Retinal pigment epithelial cell (primary cell): ENCODE results near the gene PDK3.

Experiments used
- DNase-seq: peaks from one replicate; pipeline ENCODE4 v3.0.0-alpha.2; 2010; ENCODE audit warnings: low read depth
- H3K4me3 ChIP-seq: 2 replicates; pipeline ENCODE4 v1.5.1; 2011; ENCODE audit warnings: mild to moderate bottlenecking, low read length, control low read depth, moderate library complexity
- CTCF ChIP-seq: conservative IDR thresholded peaks from 2 replicates; pipeline ENCODE4 v1.5.1; 2011; ENCODE audit warnings: low read depth, low read length, control low read depth, inconsistent platforms

The PDK3 gene

DNA sequence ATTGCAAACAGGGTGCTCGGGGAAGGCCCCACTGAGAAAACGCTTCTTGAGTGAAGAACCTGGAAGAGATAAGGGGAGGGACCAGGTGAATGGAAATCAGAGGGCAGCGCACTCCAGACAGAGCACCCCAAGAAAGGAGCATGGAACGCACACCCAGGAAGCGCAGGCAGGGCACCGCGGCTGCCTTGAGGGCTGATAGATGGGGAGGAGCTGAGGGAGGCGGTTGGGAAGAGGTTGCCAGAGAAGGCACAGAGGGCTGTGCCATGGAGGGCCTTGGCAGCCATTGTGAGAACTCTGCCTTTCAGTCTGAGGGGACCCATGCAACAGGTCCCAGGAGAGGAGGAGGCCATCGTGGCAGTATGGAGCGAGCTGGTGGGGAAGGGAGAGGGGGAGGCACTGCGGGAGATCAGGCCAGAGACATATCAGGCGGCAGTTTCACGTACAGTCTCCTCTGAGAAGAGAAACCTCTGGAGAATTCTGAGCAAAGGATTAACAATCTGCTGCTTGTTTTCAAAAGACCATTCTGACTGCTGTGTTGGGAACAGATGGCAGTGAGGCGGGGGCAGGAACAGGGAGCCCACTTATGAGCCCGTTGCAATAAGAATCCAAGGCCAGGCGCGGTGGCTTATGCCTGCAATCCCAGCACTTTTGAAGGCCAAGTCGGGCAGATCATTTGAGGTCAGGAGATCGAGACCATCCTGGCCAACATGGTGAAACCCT is 98.4 kb downstream of the PDK3 start:
- no peak for TF ChIP-seq CTCF
- no peak overlapping the region for H3K4me3 ChIP-seq
- DNase-seq: no peak

DNA sequence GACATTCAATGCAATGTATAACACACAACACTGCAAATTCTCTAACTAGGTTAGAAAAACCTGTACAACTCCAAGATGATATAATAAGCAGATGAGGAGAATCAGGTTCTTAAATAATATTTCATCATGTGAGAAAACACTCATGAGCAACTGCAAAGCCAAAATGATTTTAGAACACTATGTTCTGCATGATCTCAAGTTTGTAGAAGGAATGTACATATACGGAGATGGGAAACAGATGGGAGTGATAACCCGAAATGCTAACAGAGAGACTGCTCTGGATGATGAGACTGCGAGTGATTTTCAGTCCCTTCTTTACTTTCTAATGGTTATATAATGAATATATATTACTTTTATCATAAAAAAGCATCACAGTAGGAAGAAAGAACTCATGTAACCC is 101.2 kb downstream of the PDK3 start:
- TF ChIP-seq CTCF: no peak
- DNase-seq: no peak
- no peak overlapping the region for H3K4me3 ChIP-seq

DNA sequence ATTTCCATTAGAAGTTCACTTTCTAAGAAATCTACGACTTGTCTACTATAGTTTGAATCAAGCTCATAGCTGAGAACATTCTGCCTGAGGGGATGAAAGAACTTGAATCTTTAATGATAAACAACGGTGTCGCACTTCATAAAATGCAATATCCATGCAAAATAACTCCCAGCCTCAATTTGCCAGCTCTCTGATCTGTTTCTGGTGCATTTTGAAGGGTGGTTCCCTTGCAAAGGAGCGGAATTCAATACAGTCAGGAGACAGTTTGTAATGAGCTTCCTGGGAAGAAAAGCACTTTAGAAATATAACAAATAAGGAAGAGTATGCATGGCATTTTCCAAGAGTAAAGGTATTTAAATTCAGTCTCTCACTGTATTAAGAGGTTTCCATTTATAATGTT is 102.1 kb downstream of the PDK3 start:
- DNase-seq: no peak
- TF ChIP-seq CTCF: no peak
- no peak overlapping the region for H3K4me3 ChIP-seq

- no peak overlapping the region for H3K4me3 ChIP-seq
- no peak for TF ChIP-seq CTCF
Observed at GRCh38 chrX:24574743-24575142, 109.7 kb downstream of the PDK3 start.

GRCh38 chrX:24575496-24575895 is 110.4 kb downstream of the PDK3 start:
- no peak overlapping the region for H3K4me3 ChIP-seq
- no peak for DNase-seq
- no peak for TF ChIP-seq CTCF

More at GRCh38 chrX:24574743-24575142, 109.7 kb downstream of the PDK3 start:
- DNase-seq: no peak

DNA sequence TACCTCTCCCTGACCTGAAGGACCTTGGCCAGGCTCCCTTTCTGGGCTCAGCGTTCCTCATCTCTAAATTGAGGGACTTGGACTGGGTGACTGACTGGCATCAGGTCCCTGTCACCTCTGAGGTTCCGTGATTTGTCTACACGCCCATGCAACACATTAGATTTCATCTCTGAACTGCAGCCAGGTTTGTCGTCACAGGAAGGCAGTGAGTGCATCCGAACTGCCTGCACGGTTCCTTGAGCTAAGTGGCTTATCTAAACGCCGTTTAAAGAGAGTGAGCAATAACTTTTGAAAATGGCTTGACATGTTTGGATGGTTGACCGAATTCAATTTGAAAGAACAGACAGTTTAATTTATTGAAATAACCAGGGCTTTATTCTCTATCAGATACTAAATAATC is 112.0 kb downstream of the PDK3 start:
- no peak for TF ChIP-seq CTCF
- H3K4me3 ChIP-seq: no peak overlapping the region
- peak; percentile 3 for DNase-seq
